GM21447 (cell line): ENCODE results near the gene PKIG.

Experiments used
- ATAC-seq: cut with Tn5 transposase; IDR thresholded peaks from one replicate; pipeline ENCODE4 v1.9.1; 2021; ENCODE audit not compliant: unreplicated experiment

Gene PKIG

GRCh38 chr20:44657875-44658274 is 75.5 kb downstream of the PKIG start:
- no peak for ATAC-seq

- no peak for ATAC-seq
Measured at GRCh38 chr20:44658810-44659209, 76.4 kb downstream of the PKIG start.

- ATAC-seq: no peak
Measured at GRCh38 chr20:44659931-44660330, 77.6 kb downstream of the PKIG start.

- no peak for ATAC-seq
Measured at GRCh38 chr20:44660581-44660980, 78.2 kb downstream of the PKIG start.

- ATAC-seq: no peak
Measured at GRCh38 chr20:44662261-44662660, 79.9 kb downstream of the PKIG start.

- no peak for ATAC-seq
Measured at GRCh38 chr20:44664131-44664530, 81.8 kb downstream of the PKIG start.

GRCh38 chr20:44666066-44666465 is 83.7 kb downstream of the PKIG start:
- ATAC-seq: no peak
